ENCODE data around the gene LIMCH1.
"Not testable (repeated sequence)": the region's sequence is repeated elsewhere in the genome, so short reads cannot be mapped to it uniquely, and the experiment has no call there.

Gene LIMCH1

GRCh38 chr4:41728573-41728913 lies 190.6 kb downstream of the LIMCH1 start:
- in situ Hi-C loops (cut with HindIII; ENCODE audit: low sequenced_read_pairs): no loop called here
- H3K4me3 ChIP-seq (ENCODE audit: low read depth, low read length): no peak overlapping the region
- no peak for TF ChIP-seq CTCF (IDR thresholded peaks at IDR 0.05; ENCODE audit: low read depth, low read length)
- no peak for DNase-seq (ENCODE audit: low read depth, low spot score)

- no peak for DNase-seq (ENCODE audit: low read depth, low spot score)
- in situ Hi-C loops (cut with HindIII; ENCODE audit: low sequenced_read_pairs): no loop called here
- TF ChIP-seq CTCF (IDR thresholded peaks at IDR 0.05; ENCODE audit: low read depth, low read length): no peak
Measured at GRCh38 chr4:41731569-41732126, 193.7 kb downstream of the LIMCH1 start.

GRCh38 chr4:41734371-41734770 lies 196.4 kb downstream of the LIMCH1 start:
- no peak for TF ChIP-seq CTCF (IDR thresholded peaks at IDR 0.05; ENCODE audit: low read depth, low read length)
- no peak overlapping the region for H3K4me3 ChIP-seq (ENCODE audit: low read depth, low read length)
- in situ Hi-C loops (cut with HindIII; ENCODE audit: low sequenced_read_pairs): no loop called here
- no peak for DNase-seq (ENCODE audit: low read depth, low spot score)

More at GRCh38 chr4:41731569-41732126, 193.7 kb downstream of the LIMCH1 start:
- H3K4me3 ChIP-seq (ENCODE audit: low read depth, low read length): no peak overlapping the region

- DNase-seq (ENCODE audit: low read depth, low spot score); in situ Hi-C loops (cut with HindIII; ENCODE audit: low sequenced_read_pairs); H3K4me3 ChIP-seq (ENCODE audit: low read depth, low read length): not testable (repeated sequence)
Measured at GRCh38 chr4:41737491-41737890, 199.5 kb downstream of the LIMCH1 start.

GRCh38 chr4:41741354-41741753 lies 203.4 kb downstream of the LIMCH1 start:
- in situ Hi-C loops (cut with HindIII; ENCODE audit: low sequenced_read_pairs): no loop called here
- no peak overlapping the region for H3K4me3 ChIP-seq (ENCODE audit: low read depth, low read length)
- no peak for DNase-seq (ENCODE audit: low read depth, low spot score)
- no peak for TF ChIP-seq CTCF (IDR thresholded peaks at IDR 0.05; ENCODE audit: low read depth, low read length)

- TF ChIP-seq CTCF (IDR thresholded peaks at IDR 0.05; ENCODE audit: low read depth, low read length): no peak
- in situ Hi-C loops (cut with HindIII; ENCODE audit: low sequenced_read_pairs): no loop called here
- no peak overlapping the region for H3K4me3 ChIP-seq (ENCODE audit: low read depth, low read length)
- no peak for DNase-seq (ENCODE audit: low read depth, low spot score)
Measured at GRCh38 chr4:41744572-41745291, 206.8 kb downstream of the LIMCH1 start.

- in situ Hi-C loops (cut with HindIII; ENCODE audit: low sequenced_read_pairs): no loop called here
- no peak overlapping the region for H3K4me3 ChIP-seq (ENCODE audit: low read depth, low read length)
- no peak for TF ChIP-seq CTCF (IDR thresholded peaks at IDR 0.05; ENCODE audit: low read depth, low read length)
- DNase-seq (ENCODE audit: low read depth, low spot score): no peak
Measured at GRCh38 chr4:41745292-41746024, 207.5 kb downstream of the LIMCH1 start.
